Measurements from ENCODE around the gene SEC24D. TPM values are rescaled to one million over a fixed set of nuclear protein-coding genes. Genes with fewer than 3 reads are reported as not detected.

SEC24D gene
- total RNA-seq, 2 experiments from 2014 or later: 36.2 to 41.0 TPM

DNA sequence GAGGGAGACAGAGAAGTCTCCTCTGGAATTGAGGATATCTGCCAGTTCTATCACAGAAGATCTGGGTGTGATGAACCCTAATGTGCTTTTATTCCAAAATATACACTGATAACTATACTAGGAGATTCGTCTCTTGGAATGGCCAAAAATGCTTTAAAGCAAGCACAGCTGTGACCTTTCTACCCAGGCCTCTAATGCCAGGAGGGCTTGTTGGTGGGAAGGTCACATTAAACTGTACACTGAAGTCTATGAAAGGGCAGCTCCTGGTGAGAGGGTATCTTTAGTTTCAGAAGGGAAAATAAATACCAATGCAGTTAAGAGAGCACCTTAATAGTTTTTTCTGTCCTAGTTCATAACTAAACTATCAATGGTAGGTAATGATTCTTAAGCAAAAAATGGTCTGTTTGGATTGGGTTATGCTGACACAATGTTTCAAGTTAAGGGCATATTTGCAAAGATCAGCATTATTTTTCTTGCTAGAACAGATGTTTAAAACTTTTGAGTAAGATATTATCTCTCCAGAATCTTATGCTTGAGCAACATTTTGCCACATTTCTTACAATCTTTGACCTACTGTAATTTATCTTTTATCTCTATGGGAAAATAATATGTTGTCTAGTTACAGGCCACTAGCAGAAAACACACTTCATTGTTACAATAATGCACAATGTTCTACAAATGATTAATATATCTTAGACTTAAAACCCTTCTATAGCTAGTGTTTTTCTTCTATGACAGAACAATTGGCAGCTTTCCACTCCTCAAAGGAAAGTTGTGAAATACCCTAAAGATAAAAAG, 59.6 kb downstream of the SEC24D start:
- ChIA-PET POLR2A (no interaction called here), CTCF (interaction anchor here (8.3 kb wide), 1 partner anchor 113 kb away, joined by 97 read pairs; the partner anchor contains the start of gene SYNPO2)
- Mint-ChIP-seq H3K27me3 (no peaks in the 10 kb centered on the region), H3K9me3 (peaks cover 4% of the 10 kb centered on the region), H3K4me3 (no peak overlapping the region), H3K27ac (no peak overlapping the region), H3K4me1 (ENCODE audit: low read depth) (no peaks in the 10 kb centered on the region), H3K36me3 (peaks cover under 1% of the 10 kb centered on the region)
- intact Hi-C loops (cut with micrococcal nuclease): no loop called here
- no peak for DNase-seq

DNA sequence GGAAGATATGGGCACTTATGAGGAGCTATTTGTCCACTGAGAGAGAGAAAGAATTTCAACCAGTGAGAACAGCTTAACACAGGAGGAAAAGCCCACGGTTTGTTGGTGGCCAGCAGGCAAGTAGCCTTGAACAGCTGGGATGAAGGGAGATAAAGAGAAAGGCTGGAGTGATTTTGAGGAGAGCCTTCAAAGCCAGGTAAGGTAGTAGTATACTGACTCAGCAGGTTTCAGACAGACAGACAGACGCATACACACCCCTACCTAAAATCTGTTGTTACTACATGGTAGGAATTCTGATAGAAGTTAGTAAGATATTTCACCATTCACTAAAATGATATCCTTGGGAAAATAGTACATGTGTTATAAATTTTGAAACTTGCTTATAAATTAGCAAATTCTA, 60.5 kb downstream of the SEC24D start:
- ChIA-PET CTCF (interaction anchor here (8.3 kb wide), 1 partner anchor 114 kb away, joined by 97 read pairs; the partner anchor contains the start of gene SYNPO2), POLR2A (no interaction called here)
- Mint-ChIP-seq H3K27ac (no peak overlapping the region), H3K36me3 (no peaks in the 10 kb centered on the region), H3K4me3 (no peak overlapping the region), H3K27me3 (no peaks in the 10 kb centered on the region), H3K9me3 (peaks cover 4% of the 10 kb centered on the region), H3K4me1 (ENCODE audit: low read depth) (no peaks in the 10 kb centered on the region)
- intact Hi-C loops (cut with micrococcal nuclease): no loop called here
- DNase-seq: no peak

DNA sequence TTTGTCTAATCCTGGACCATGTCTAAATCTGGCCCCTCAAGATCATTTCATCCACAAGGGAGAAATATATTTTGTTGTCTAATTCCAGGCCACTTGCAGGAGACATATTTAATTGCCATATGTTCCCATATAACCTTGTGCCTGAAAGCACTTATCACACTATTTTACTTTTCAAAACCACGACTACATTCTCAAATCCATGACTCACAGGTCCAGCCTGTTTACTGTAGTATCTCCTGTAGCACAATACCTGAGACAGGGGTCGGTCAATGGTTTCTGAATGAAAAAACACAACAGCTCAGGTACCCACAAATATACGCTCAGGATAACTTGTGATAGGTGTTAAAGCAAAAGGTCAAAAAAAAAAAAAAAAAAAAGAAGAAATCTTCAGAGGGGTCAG, 60.9 kb downstream of the SEC24D start:
- no peak overlapping the region for H3K4me3 Mint-ChIP-seq
- no peak overlapping the region for H3K27ac Mint-ChIP-seq
- ChIA-PET POLR2A (no interaction called here), CTCF (interaction anchor here (1.0 to 8.3 kb wide), 3 partner anchors 90 to 512 kb away, joined by 3 to 97 read pairs (median 6); partner anchors contain the start of gene SYNPO2)
- H3K27me3 Mint-ChIP-seq: no peaks in the 10 kb centered on the region
- H3K9me3 Mint-ChIP-seq: peaks cover 4% of the 10 kb centered on the region
- intact Hi-C loops (cut with micrococcal nuclease): no loop called here
- H3K4me1 Mint-ChIP-seq (ENCODE audit: low read depth): no peaks in the 10 kb centered on the region
- no peak for DNase-seq
- H3K36me3 Mint-ChIP-seq: peaks cover 3% of the 10 kb centered on the region

DNA sequence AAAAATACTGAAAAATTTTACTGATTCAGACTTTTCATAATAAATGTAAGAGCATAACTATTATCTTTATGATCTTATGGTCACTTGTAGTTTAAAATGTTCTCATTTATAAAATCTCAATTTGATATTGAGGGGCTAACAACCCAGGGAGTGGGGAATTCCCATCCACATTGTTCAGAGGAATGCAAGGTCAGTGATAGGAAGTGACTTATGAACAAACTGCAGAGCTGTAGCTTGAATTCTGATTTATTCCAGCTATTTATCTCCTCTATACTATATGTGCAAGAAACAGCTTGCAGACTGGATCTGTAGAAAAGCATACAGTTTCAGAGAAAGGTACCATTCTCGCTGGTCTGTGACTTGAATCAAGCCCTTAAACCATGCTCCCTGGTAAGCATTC, 61.6 kb downstream of the SEC24D start:
- H3K36me3 Mint-ChIP-seq: peaks cover 4% of the 10 kb centered on the region
- no peak overlapping the region for H3K4me3 Mint-ChIP-seq
- ChIA-PET POLR2A (no interaction called here), CTCF (interaction anchor here (1.0 to 8.3 kb wide), 4 partner anchors 15 to 512 kb away, joined by 3 to 97 read pairs (median 4); partner anchors contain the start of gene SYNPO2)
- no peaks in the 10 kb centered on the region for H3K27me3 Mint-ChIP-seq
- H3K4me1 Mint-ChIP-seq (ENCODE audit: low read depth): no peaks in the 10 kb centered on the region
- intact Hi-C loops (cut with micrococcal nuclease): no loop called here
- H3K9me3 Mint-ChIP-seq: peaks cover 4% of the 10 kb centered on the region
- no peak overlapping the region for H3K27ac Mint-ChIP-seq
- DNase-seq: no peak

DNA sequence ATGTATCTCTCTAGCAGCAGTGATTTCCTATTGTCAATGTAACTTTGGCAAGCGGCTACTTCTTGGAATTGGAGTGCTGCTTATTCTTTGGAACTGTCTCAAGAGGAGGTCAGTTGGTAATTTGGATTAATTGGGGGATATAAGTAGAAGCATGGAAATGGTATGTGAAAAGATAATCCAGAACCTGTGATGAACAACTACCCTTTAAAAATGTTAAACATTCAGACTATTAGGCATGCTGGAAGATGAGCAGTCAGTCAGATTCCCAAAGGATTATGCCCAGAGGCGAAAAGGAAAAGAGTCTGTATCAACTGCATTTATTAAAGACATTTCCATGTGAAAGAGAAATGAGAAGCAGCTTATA, 62.5 kb downstream of the SEC24D start:
- CTCF ChIA-PET: interaction anchor here (0.7 to 8.3 kb wide), 5 partner anchors 16 to 268 kb away, joined by 3 to 97 read pairs (median 3); partner anchors contain the start of gene SYNPO2
- H3K4me1 Mint-ChIP-seq (ENCODE audit: low read depth): no peaks in the 10 kb centered on the region
- no peak overlapping the region for H3K27ac Mint-ChIP-seq
- H3K4me3 Mint-ChIP-seq: no peak overlapping the region
- DNase-seq: no peak
- H3K9me3 Mint-ChIP-seq: no peaks in the 10 kb centered on the region
- intact Hi-C loops (cut with micrococcal nuclease): no loop called here
- POLR2A ChIA-PET: no interaction called here
- no peaks in the 10 kb centered on the region for H3K27me3 Mint-ChIP-seq
- peaks cover 4% of the 10 kb centered on the region for H3K36me3 Mint-ChIP-seq

DNA sequence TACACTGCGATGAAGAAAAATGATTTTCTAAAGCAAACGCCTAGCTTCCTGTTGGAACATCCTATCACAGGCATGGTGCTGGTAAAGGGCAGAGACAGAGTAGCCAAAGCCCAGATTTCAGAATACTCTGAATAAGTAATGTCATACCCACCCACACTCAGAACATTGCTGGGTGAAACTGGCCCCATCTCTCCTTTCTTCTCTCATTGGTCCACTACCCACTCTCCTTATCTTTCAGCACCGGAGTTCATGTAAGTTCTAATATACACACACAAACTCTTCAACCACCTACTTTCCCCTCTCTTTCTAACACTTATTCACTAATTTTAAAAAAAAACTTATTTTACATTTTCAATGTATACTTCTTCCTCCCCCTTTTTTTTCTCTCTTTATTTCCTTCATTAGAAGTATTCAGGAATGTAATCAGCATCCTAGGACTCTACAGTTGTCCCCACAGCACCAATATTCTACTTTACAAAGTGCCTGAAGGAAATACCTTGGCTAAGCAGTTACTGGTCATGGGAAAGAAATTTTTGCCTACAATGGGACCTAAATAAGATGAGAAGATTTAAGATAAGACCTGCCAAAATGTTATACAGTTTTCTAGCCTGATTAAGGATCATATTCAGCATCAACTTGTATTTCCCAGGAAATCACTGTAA, 63.0 kb downstream of the SEC24D start:
- ChIA-PET POLR2A (no interaction called here), CTCF (interaction anchor here (0.7 to 8.3 kb wide), 4 partner anchors 12 to 268 kb away, joined by 3 to 97 read pairs (median 6); partner anchors contain the start of gene SYNPO2)
- no peak overlapping the region for H3K27ac Mint-ChIP-seq
- H3K4me3 Mint-ChIP-seq: no peak overlapping the region
- no peak for DNase-seq
- no peaks in the 10 kb centered on the region for H3K27me3 Mint-ChIP-seq
- H3K36me3 Mint-ChIP-seq: peaks cover 6% of the 10 kb centered on the region
- intact Hi-C loops (cut with micrococcal nuclease): loop anchor here (1.0 kb wide), 3 partner anchors 92 to 195 kb away; no protein-coding TSS in a partner anchor
- no peaks in the 10 kb centered on the region for H3K9me3 Mint-ChIP-seq
- no peaks in the 10 kb centered on the region for H3K4me1 Mint-ChIP-seq (ENCODE audit: low read depth)

DNA sequence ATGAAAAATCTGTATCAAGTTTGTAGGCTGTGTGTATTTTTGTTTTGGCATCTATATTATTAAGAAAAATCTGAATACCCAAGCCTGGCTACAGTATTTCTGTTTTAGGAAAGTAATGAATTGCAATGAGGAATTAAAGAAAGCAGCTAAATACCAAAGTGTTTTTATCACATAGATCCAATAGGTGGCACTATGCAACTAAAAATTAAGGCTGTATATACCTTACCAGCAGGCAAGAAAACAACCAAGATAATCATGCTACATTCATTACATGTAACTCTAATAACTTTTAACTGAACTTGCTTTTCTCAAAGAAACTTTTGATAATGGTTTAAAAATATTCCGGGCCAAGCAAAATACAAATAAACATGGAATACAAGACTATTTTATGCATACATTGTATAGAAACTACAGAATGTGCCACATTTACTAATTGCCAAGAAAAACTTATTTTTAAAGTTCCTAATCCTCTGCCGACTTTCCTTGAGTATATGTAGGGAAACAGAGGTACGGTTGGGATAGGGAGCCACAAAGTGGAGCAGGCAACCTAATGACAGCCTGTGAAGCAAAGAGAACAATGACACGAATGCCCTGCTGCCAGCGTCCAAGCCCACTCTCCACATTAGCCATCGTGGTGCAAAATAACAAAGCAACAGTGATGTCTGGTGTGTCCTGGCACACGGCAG, 63.7 kb downstream of the SEC24D start:
- intact Hi-C loops (cut with micrococcal nuclease): loop anchor here (1.0 kb wide), 3 partner anchors 93 to 196 kb away; no protein-coding TSS in a partner anchor
- Mint-ChIP-seq H3K36me3 (peaks cover 7% of the 10 kb centered on the region), H3K27me3 (no peaks in the 10 kb centered on the region), H3K4me1 (ENCODE audit: low read depth) (no peaks in the 10 kb centered on the region), H3K27ac (no peak overlapping the region), H3K4me3 (no peak overlapping the region), H3K9me3 (no peaks in the 10 kb centered on the region)
- ChIA-PET CTCF (interaction anchor here (0.7 to 8.3 kb wide), 17 partner anchors 10 to 527 kb away, joined by 3 to 97 read pairs (median 4); partner anchors contain the start of gene SYNPO2), POLR2A (no interaction called here)
- DNase-seq: no peak

DNA sequence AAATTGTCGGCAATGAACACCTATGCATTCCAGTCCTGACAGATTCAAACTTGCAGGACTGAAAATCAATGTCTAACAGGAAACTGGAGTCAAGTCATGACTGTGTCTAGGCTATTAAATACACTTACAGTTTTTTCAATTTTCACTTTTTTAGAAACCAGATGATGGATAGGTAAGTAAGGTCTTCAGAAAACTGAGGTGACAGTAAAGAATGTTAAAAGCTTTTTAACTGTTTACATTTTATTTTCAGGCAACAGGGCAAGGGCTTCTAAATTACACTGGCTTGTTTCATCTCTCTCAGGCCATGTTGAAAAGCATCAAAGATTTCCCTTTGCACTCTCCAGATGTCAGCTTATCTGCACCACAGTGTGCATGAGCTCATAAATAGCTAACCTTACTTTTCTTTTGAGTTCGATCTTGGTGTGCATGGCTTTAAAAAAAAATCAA, 65.2 kb downstream of the SEC24D start:
- Mint-ChIP-seq H3K4me3 (no peak overlapping the region), H3K36me3 (peaks cover 15% of the 10 kb centered on the region), H3K9me3 (no peaks in the 10 kb centered on the region), H3K27ac (no peak overlapping the region), H3K27me3 (no peaks in the 10 kb centered on the region), H3K4me1 (ENCODE audit: low read depth) (no peaks in the 10 kb centered on the region)
- intact Hi-C loops (cut with micrococcal nuclease): no loop called here
- ChIA-PET POLR2A (no interaction called here), CTCF (interaction anchor here (0.7 to 8.3 kb wide), 4 partner anchors 95 to 528 kb away, joined by 3 to 97 read pairs (median 18); partner anchors contain the start of gene SYNPO2)
- no peak for DNase-seq

DNA sequence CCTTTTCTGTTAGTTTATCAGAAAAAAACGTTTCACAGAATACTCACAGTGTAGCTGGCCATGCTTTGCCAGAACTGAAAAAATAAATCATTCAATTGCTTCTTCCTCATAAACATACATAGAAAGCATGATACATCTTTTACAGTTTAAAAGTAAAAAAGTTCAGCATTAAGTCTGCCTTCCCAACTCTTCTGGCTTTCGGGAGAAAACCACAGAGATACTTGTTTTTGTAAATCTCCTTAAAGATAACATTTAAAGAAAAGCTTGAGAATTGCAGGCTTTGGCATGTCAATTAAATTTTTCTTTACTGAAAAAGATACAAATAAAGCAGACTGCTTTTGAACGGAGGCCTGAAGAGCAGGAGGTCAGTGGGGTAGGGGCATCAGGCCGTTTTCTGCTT, 66.8 kb downstream of the SEC24D start:
- DNase-seq: no peak
- no peaks in the 10 kb centered on the region for H3K4me1 Mint-ChIP-seq (ENCODE audit: low read depth)
- H3K27me3 Mint-ChIP-seq: no peaks in the 10 kb centered on the region
- H3K9me3 Mint-ChIP-seq: no peaks in the 10 kb centered on the region
- intact Hi-C loops (cut with micrococcal nuclease): no loop called here
- no peak overlapping the region for H3K4me3 Mint-ChIP-seq
- H3K36me3 Mint-ChIP-seq: peaks cover 19% of the 10 kb centered on the region
- ChIA-PET CTCF (interaction anchor here (1.8 to 8.3 kb wide), 2 partner anchors 95 to 121 kb away, joined by 7 to 97 read pairs; partner anchors contain the start of gene SYNPO2), POLR2A (no interaction called here)
- H3K27ac Mint-ChIP-seq: no peak overlapping the region

DNA sequence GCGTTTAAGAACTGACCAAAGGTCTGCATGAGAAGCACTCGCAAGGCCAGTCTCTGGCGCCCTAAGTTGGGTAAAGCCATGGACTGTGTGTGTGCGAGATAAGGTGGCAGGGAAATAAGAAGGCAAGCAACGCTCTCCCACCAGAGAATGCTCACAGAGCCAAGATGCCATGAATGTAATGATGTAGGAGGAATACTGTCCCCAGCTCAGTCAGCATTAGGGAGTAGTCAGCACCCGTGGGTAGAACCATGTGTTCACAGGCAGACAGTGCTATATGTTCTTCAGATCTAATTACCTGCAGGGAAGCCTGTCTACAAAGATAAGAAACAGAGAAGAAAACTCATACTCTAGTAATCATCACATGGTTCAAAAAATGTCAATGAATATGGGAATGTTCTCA, 68.8 kb downstream of the SEC24D start:
- ChIA-PET CTCF (no interaction called here), POLR2A (no interaction called here)
- no peaks in the 10 kb centered on the region for H3K27me3 Mint-ChIP-seq
- intact Hi-C loops (cut with micrococcal nuclease): no loop called here
- no peaks in the 10 kb centered on the region for H3K9me3 Mint-ChIP-seq
- H3K27ac Mint-ChIP-seq: no peak overlapping the region
- DNase-seq: no peak
- H3K4me3 Mint-ChIP-seq: no peak overlapping the region
- no peaks in the 10 kb centered on the region for H3K4me1 Mint-ChIP-seq (ENCODE audit: low read depth)
- H3K36me3 Mint-ChIP-seq: peaks cover 30% of the 10 kb centered on the region

DNA sequence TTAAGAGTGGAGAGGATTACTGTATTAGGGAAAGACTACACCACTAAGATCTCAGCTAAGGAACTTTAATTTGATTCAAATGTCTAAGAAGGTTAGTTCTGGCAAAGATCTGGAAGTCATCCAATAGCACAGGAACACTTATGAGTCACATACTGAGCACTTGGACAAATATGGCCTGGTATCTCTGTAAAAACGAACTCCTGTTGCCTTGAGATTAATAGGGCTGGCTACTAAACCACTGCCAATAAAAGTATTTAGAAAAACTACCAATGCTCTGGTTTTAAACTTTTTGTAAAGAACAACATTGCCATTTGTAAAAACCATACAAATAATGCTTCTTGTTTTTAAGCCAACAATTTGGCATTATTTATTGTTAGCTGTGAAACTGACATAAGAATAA, 70.5 kb downstream of the SEC24D start:
- intact Hi-C loops (cut with micrococcal nuclease): no loop called here
- H3K27ac Mint-ChIP-seq: no peak overlapping the region
- H3K36me3 Mint-ChIP-seq: peaks cover 35% of the 10 kb centered on the region
- POLR2A ChIA-PET: no interaction called here
- H3K9me3 Mint-ChIP-seq: no peaks in the 10 kb centered on the region
- H3K4me1 Mint-ChIP-seq (ENCODE audit: low read depth): no peaks in the 10 kb centered on the region
- DNase-seq: no peak
- CTCF ChIA-PET: no interaction called here
- no peak overlapping the region for H3K4me3 Mint-ChIP-seq
- no peaks in the 10 kb centered on the region for H3K27me3 Mint-ChIP-seq
